Heart left ventricle (tissue), 16 donors: ENCODE data around the gene TNS3. TPM values are rescaled to one million over a fixed set of nuclear protein-coding genes. Genes with fewer than 3 reads are reported as not detected.

Source experiments
- ATAC-seq, 4 donors: fragments of 200-7000 bp; cut with Tn5 transposase; one replicate each; pipeline ENCODE4 v1.9.1; 2020 to 2022; ENCODE audit warnings: moderate library complexity in 4 of 4, mild to moderate bottlenecking in 3 of 4, moderate number of reproducible peaks in 1 of 4
- DNase-seq, 5 donors: peaks; one replicate each; pipeline ENCODE4 v3.0.0-alpha.2; 2020
- H3K27ac ChIP-seq, 12 donors: fragments of 200-600 bp; sonication (generic) in 4 of 12; one replicate each; pipeline versions ENCODE4 v1.5.0 to v1.8.0; 2016 to 2022; ENCODE audit warnings: mild to moderate bottlenecking in 2 of 12
- H3K27me3 ChIP-seq, 9 donors: fragments of 200-600 bp; sonication (generic) in 2 of 9; one replicate each; pipeline versions ENCODE4 v1.5.1 to v1.8.0; 2016 to 2022; ENCODE audit warnings: mild to moderate bottlenecking in 3 of 9
- H3K36me3 ChIP-seq, 9 donors: fragments of 200-600 bp; sonication (generic) in 2 of 9; one replicate each; pipeline versions ENCODE4 v1.5.0 to v1.8.0; 2018 to 2022; ENCODE audit warnings: mild to moderate bottlenecking in 2 of 9
- H3K4me1 ChIP-seq, 12 donors: fragments of 200-600 bp; sonication (generic) in 4 of 12; one replicate each; pipeline versions ENCODE4 v1.5.0 to v1.8.0; 2016 to 2022; ENCODE audit warnings: mild to moderate bottlenecking in 3 of 12
- H3K4me3 ChIP-seq, 12 donors: fragments of 200-600 bp; sonication (generic) in 4 of 12; one replicate each; pipeline versions ENCODE4 v1.5.0 to v1.8.0; 2017 to 2022; ENCODE audit warnings: mild to moderate bottlenecking in 9 of 12, moderate library complexity in 4 of 12
- H3K9me3 ChIP-seq, 12 donors: fragments of 200-600 bp; sonication (generic) in 4 of 12; one replicate each; pipeline versions ENCODE4 v1.5.0 to v1.8.0; 2016 to 2022; ENCODE audit warnings: mild to moderate bottlenecking in 1 of 12
- CTCF ChIP-seq, 12 donors: fragments of 200-600 bp; sonication (generic) in 4 of 12; IDR thresholded peaks; one replicate each; pipeline versions ENCODE4 v1.5.0 to v1.8.0; 2018 to 2022; ENCODE audit warnings: antibody characterized with exemption in 12 of 12, mild to moderate bottlenecking in 5 of 12
- POLR2A ChIP-seq, 2 donors: fragments of 450-650 bp; IDR thresholded peaks; one replicate each; pipeline ENCODE4 v1.6.1; 2017; ENCODE audit warnings: antibody characterized with exemption in 2 of 2, mild to moderate bottlenecking in 2 of 2, moderate library complexity in 2 of 2
- whole genome bisulfite sequencing, 4 donors: extraction: QIAGEN DNeasy Blood & Tissue Kit in 2 of 4; methylation state at CpG; one replicate each; pipeline versions ENCODE4 v1.1.5 to v1.1.7; 2013 to 2018; 5-methylcytosine and 5-hydroxymethylcytosine counted together
- intact Hi-C, 10 donors: fragments of 100-400 bp; cut with DNase I; formaldehyde crosslinking; loops; one replicate each; pipeline versions ENCODE4 v1.11.1 to v1.14.2; 2022
- polyA plus RNA-seq, 2 donors: library from polyadenylated mRNA; stranded (reverse); fragments of 200-250 nt; gene quantifications; one replicate each; pipeline ENCODE4 v1.2.3, GENCODE V29; 2013
- total RNA-seq, 9 donors: library from RNA; depleted of rRNA in 2 of 9; stranded (reverse); fragments of >200 nt in 2 of 9; fragmentation: NEBNext Ultra II Directional in 3 of 9; extraction: Animal tissue kit (Norgen Biotek cat#: 25700) in 3 of 9; gene quantifications; one replicate each; pipeline versions ENCODE4 v1.1.0 to v1.2.4, GENCODE V29; 2016 to 2023
- donor health status: ischemic (EF 13 %, LVEDD 7.1; RV severe dilation, severe dysfunction).
- donor health status: healthy with polysubstance abuse.
- donor health status: DM: no; HTN: yes; CAD: no.
- donor health status: DM: no; HTN: no; CAD: no.
- donor health status: ischemic (EF 25% LVEDD 6.9; RV normal size, moderate dysfunction).
- donor health status: ischemic (EF 25% LVEDD 5.7; RV mildly dilated, moderate dysfunction).
- donor health status: healthy.
- donor health status: DM: yes; HTN: yes; CAD: no.
- donor health status: ischemic (EF 35%, LVEDD 5.7; RV mildly dilated, moderate dysfunction).
- donor health status: nonischemic (EF 11% LVEDD 7.7; RV severe dilation, severe dysfunction).
- donor health status: DM: yes; HTN: yes; CAD: no.
- donor health status: PGD.
- donor health status: ischemic (EF 29% LVEDD 5.4; RV normal size, mild dysfunction).
- donor health status: nonischemic (EF 23%, LVEDD 6.1; RV moderate dilation, normal function).

The TNS3 gene
- total and polyA plus RNA-seq, 11 donors, result 10.1 to 116 (median 32.7) TPM

GRCh38 chr7:47483604-47484273, 98.2 kb downstream of the TNS3 start:
- no peak overlapping the region for H3K4me3 ChIP-seq
- peak overlapping the region in 7 of 12 donors; percentile 8 to 93 (median 60) for H3K27ac ChIP-seq

GRCh38 chr7:47482013-47482875, 99.7 kb downstream of the TNS3 start:
- ATAC-seq (peak; percentile 74 to 87 (median 76)), DNase-seq (peak in 4 of 5 donors; percentile 57 to 83 (median 66))
- no peaks in the 10 kb centered on the region for H3K36me3 ChIP-seq
- H3K27ac ChIP-seq, result peak overlapping the region; percentile 54 to 93 (median 82)
- no peaks in the 10 kb centered on the region for H3K27me3 ChIP-seq
- 27 to 36% (median 29%) methylated on average over 15 of the region's 15 CpGs for WGBS, 4 donors
- H3K4me1 ChIP-seq, result peaks cover 7 to 80% (median 60%) of the 10 kb centered on the region in 12 donors
- no peak for TF ChIP-seq POLR2A (IDR thresholded peaks at IDR 0.05)
- no peak for TF ChIP-seq CTCF (IDR thresholded peaks at IDR 0.05)
- no peaks in the 10 kb centered on the region for H3K9me3 ChIP-seq
- intact Hi-C loops, result loop anchor here in 1 of 10 donors (10.0 kb wide), 1 partner anchor 93 kb away; no protein-coding TSS in a partner anchor
- peak overlapping the region in 2 of 12 donors; percentile 1 to 25 for H3K4me3 ChIP-seq

More at GRCh38 chr7:47483604-47484273, 98.2 kb downstream of the TNS3 start:
- ATAC-seq (no peak), DNase-seq (no peak)
- TF ChIP-seq CTCF (IDR thresholded peaks at IDR 0.05) (peak in 5 of 12 donors; percentile 17 to 38 (median 27)), POLR2A (IDR thresholded peaks at IDR 0.05) (no peak)
- H3K9me3 ChIP-seq, result no peaks in the 10 kb centered on the region
- 90 to 93% (median 90%) methylated on average over 16 of the region's 16 CpGs for WGBS, 4 donors
- H3K27me3 ChIP-seq, result no peaks in the 10 kb centered on the region
- H3K36me3 ChIP-seq, result no peaks in the 10 kb centered on the region
- intact Hi-C loops, result loop anchor here in 1 of 10 donors (10.0 kb wide), 1 partner anchor 91 kb away; no protein-coding TSS in a partner anchor
- peaks cover 7 to 75% (median 55%) of the 10 kb centered on the region in 12 donors for H3K4me1 ChIP-seq

GRCh38 chr7:47481541-47482012, 100.3 kb downstream of the TNS3 start:
- no peaks in the 10 kb centered on the region for H3K36me3 ChIP-seq
- H3K27me3 ChIP-seq, result no peaks in the 10 kb centered on the region
- WGBS, 4 donors, result 81 to 94% (median 84%) methylated on average over 7 of the region's 7 CpGs
- intact Hi-C loops, result loop anchor here in 1 of 10 donors (10.0 kb wide), 1 partner anchor 93 kb away; no protein-coding TSS in a partner anchor
- H3K27ac ChIP-seq, result peak overlapping the region; percentile 54 to 93 (median 82)
- ATAC-seq (no peak), DNase-seq (no peak)
- peaks cover 7 to 81% (median 63%) of the 10 kb centered on the region in 12 donors for H3K4me1 ChIP-seq
- peak overlapping the region in 1 of 12 donors; percentile 25 for H3K4me3 ChIP-seq
- TF ChIP-seq POLR2A (IDR thresholded peaks at IDR 0.05) (no peak), CTCF (IDR thresholded peaks at IDR 0.05) (no peak)
- H3K9me3 ChIP-seq, result no peaks in the 10 kb centered on the region
